ENCODE results near the gene CXorf38.
"Not testable (repeated sequence)": the region's sequence is repeated elsewhere in the genome, so short reads cannot be mapped to it uniquely, and the experiment has no call there.

DNA sequence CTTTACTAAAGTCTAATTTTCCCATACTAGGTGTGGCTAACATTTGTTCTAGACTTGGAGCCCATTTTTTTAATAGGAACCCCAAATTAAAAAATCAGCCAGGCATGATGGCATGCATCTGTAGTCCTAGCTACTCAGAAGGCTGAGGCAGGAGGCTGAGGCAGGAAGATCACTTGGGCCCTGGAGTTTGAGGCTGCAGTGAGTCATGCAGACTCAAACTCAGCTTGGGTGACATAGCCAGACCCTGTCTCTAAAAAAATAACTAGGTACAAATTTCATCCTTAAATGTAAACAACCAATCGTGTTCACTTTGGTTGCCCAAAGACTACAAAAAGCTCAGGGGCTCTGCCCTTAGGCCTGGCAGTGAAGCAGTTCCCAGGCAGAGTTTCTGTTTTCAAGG is 59.7 kb downstream of the CXorf38 start:
- TF ChIP-seq, protein P1, sequence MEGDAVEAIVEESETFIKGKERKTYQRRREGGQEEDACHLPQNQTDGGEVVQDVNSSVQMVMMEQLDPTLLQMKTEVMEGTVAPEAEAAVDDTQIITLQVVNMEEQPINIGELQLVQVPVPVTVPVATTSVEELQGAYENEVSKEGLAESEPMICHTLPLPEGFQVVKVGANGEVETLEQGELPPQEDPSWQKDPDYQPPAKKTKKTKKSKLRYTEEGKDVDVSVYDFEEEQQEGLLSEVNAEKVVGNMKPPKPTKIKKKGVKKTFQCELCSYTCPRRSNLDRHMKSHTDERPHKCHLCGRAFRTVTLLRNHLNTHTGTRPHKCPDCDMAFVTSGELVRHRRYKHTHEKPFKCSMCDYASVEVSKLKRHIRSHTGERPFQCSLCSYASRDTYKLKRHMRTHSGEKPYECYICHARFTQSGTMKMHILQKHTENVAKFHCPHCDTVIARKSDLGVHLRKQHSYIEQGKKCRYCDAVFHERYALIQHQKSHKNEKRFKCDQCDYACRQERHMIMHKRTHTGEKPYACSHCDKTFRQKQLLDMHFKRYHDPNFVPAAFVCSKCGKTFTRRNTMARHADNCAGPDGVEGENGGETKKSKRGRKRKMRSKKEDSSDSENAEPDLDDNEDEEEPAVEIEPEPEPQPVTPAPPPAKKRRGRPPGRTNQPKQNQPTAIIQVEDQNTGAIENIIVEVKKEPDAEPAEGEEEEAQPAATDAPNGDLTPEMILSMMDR (conservative IDR thresholded peaks at IDR 0.05), result not testable (repeated sequence)
- TF ChIP-seq ZFX (IDR thresholded peaks at IDR 0.05), result not testable (repeated sequence)

Measured in C4-2B (cell line).